Activated gamma-delta T cell treated with anti-CD3 and anti-CD28 coated beads, Interleukin-2, amount 50 U/mL, for 16 hours (primary cell): ENCODE measurements around the gene WDR86.
A peak's percentile ranks its signal among the peaks of the same experiment; 100 is the strongest.

Source experiments
- DNase-seq: peaks from one replicate; pipeline ENCODE4 v3.0.0-alpha.2; 2020; ENCODE audit warnings: low read depth

Gene WDR86

DNA sequence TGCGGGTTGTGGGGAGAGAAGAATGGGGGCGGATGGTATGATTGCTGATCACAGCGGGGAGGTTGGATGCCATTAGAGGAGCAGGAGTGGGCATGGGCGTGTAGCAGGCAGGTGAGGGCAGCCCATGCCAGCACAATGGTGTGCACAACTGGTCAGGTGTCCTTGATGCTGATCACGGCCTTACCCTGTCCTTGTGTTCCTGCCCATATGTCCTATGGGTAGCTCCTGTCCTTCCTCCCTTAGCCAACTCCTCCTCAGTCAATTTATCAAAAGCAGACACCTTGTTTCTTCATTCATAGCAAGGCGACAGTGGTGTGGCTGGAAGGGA, 30.7 kb downstream of the WDR86 start:
- DNase-seq = no peak

DNA sequence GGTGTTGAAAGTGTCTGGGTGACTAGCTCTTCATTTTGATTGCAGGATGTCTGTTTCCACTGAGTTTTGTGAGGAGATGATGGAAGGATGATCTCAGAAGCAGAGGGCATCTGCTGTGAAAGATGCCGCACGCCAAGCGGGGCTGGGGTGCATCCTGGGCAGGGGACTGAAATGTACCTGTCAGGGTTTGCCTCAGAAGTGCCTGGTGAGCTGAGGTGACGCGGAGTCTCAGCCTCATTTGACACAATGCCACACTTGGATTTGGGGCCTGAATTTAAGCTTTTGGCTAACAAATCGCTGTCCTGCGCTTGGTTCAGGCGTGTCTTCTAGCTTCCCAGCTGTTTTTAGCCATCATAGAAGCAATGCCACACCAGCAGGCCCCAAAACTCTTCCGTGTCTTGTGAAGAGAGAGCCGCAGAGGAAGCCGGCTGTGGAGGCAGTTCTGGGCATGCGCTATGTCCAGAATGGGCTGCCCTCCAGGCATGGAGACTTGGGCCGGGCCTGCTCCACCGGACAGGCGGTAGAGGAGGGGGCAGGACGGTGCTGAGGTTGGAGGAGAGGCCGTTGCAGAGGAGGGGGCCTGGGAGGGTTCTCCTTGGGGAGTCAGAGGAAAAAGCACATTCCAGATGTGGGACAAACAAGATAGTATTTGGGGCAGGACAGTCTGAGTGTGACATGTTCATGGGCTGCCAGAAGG, 31.2 kb downstream of the WDR86 start:
- DNase-seq = no peak

- no peak for DNase-seq
Observed at GRCh38 chr7:151378011-151378410, 31.8 kb downstream of the WDR86 start.

DNA sequence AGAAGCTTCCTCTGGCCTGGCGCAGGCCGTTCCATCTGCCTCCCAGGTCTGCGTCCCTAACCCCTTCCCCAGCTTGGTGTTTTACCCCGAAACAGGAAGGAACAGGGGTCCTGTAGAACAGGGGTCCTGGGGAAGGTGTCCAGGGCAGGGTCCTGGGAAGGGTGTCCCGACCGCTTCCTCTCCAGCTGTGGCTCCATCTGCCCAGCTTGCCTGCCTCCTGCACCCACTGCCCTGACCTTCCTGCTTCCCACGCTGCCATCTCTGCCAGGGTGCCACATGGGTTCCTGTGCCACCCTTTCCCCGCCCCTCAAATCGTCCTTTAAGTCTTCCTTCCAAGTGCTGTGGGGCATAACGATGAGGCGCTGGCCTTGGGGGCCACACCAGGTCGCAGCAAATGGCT, 32.4 kb downstream of the WDR86 start:
- DNase-seq = no peak

GRCh38 chr7:151376218-151376902, 33.5 kb downstream of the WDR86 start:
- DNase-seq = no peak

DNA sequence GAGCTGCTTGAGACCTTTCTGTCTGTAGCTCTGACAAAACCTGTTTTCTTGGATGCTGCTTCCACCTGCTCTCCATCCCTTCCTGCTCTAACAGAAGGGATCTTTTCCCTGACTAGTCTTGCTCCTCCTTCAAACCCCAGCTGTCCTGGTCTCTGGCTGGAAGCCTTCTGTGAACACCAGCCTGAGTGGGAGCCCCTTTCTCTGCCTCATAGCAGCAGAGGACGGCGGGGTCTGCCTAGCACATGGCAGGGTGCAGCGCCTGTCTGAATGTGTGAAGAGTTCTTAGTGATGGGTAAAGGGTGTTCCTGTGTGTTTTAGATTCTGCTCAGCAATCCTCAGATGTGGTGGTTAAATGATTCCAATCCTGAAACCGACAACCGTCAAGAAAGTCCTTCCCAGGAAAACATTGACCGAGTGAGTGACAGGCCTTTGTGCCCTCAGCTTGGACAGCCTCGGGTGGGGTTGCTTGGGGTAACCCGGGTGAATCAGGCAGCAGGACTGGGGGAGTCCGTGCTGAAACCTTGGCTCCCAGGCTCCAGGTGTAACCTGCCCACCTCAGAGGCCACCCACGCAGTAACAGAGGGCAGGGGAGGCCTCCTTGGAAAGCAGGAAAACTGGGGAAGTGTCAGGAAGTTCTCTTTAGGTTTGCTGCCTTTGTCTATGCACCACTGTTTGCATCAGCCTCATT, 34.2 kb downstream of the WDR86 start:
- DNase-seq = no peak

DNA sequence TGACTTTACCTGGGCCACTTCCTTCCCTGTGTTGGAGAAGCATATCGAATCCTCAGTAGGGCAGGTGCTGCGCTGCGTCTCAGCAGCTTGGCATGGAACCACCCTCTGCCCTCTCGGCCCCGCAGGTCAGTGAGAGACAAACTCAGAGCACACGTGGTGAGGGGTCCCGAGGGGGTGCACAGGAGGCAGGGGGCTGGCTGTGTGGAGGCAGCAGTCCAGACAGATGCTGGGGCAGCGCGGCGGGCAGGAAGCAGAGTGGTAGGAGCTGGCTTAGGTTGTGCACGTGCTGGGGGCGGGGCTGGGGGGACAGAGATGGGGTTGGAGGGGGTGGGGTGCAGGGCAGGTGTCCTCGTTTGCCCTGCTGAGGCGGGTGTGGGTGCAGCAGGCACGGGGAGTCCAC, 35.1 kb downstream of the WDR86 start:
- no peak for DNase-seq

- DNase-seq = no peak
Observed at GRCh38 chr7:151374139-151374538, 35.7 kb downstream of the WDR86 start.

DNA sequence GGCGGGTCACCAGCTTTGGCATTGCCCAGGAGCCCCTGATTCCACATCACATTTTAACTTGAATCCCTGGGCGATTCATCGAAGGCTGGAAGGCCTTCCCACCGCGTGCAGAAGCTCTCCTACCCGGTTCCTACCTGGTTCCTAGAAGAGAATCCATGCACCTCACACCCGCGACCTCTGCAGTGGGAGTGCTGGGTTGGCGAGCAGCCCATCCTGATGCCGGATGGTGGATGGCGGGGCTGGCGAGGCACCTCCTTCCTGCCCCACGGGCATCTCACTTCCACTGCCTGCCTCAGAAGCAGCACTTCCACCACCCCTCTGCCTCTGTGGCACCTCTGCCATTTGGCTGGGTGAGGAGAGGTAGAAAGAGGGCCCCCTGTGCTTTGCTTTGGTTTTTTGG, 36.2 kb downstream of the WDR86 start:
- DNase-seq = no peak

DNA sequence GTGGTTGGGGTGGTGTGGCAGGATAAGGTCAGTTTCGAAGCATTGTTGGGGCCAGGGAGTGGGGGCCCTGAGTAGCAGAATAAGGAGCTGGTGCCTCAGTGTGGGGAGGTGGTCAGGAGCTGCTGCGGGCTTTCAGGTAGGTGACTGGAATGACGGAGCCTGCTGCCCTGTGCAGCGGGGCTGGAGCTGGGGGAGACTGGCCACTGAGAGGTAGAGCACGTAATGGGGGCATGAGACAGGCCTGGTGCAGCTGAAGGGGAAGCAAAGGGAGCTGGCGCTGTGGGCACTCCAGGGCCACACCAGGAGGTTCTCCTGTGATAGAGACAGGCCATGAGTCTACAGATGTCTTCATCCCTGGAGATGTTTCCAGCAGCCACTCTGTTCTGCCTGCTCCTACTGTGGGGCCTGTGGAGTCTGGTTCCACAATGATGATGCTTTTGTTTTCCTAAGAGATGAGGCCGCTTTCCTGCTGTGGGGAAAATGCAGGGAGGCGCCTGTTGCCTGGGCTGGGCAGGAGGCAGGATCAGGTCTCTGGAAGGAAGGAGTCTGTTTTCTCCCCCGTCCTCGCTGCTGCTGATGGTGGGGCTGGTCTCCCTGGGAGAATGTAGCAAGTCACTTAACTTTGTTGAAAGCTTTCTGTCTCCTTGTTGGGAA, 37.1 kb downstream of the WDR86 start:
- DNase-seq = no peak

GRCh38 chr7:151371266-151371665, 38.6 kb downstream of the WDR86 start:
- DNase-seq = no peak

GRCh38 chr7:151368136-151368571, 41.7 kb downstream of the WDR86 start:
- DNase-seq = peak; percentile 71

DNA sequence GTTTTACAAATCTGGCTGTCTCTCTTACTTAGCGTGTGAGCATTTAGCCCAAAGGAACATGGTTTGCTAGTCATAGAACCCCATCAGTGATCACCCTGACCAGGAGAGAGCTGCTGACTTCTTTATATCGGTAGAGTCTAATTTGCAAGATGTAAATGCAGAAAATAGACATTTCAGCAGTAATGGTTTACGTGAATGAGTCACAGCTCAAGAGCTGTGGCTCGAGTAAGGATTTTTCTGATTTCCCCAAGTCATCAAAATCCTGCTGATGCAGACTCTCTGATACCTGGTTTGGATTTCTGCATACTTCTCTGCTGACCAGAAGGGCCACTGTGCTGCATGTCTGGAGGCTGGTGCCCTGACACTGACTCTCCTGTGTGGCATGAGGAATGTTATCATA, 42.6 kb downstream of the WDR86 start:
- DNase-seq = no peak

GRCh38 chr7:151366880-151367222, 43.0 kb downstream of the WDR86 start:
- no peak for DNase-seq

- DNase-seq = no peak
Observed at GRCh38 chr7:151366166-151366879, 43.5 kb downstream of the WDR86 start.

DNA sequence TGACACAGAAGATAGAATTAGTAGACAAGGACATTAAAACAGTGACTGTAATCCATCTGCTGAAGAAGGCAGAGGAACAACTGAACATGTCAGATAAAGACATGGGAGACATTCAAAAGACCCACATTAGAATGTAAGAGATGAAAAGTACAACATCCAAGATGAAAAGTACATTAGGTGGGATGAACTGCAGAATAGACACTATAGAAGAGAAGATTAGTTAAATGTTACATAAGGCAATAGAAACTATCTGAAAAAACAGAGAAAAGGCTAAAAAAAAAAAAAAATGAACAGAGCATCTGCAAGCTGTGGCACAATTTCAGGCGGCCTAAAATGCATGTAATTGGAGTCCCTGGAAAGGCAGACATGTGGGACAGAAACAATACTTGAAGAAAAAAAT, 46.7 kb downstream of the WDR86 start:
- DNase-seq = no peak

DNA sequence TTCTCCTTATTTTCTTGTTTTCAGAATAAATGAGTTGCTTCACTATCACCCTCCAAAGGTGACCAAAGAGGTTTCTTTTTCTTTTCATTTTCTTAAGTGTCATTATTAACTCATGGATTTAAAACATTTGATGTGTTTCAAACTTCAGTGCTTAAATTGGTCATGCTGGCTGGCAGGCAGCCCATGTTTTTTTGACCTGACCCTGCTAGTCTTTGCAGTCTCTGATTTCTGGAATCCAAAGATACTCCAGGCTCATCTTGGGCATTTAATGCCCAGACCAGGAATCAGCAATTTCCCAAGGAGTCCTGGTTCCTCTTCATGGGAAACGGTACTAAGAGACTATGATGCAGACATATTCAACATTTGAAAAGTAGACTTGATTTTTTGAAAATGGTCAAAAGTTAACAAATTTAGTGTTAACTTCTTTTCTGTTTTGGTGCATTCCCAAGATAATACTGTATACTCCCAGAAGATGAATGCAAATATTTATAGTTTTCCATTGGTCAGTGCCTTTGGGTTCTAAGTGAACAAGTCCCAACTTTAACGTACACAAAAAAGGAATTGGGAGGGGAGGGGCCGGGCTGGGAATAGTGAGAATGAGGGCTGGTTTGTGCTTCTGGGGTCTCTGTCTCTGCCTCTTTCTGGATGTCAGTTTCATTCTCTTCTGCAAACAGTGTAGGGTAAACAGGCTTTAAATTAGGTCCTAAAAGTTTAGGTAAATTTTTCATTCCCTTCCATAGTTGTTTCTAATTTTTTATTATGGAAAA, 48.5 kb downstream of the WDR86 start:
- no peak for DNase-seq

GRCh38 chr7:151352512-151352911, 57.3 kb downstream of the WDR86 start:
- DNase-seq = no peak

DNA sequence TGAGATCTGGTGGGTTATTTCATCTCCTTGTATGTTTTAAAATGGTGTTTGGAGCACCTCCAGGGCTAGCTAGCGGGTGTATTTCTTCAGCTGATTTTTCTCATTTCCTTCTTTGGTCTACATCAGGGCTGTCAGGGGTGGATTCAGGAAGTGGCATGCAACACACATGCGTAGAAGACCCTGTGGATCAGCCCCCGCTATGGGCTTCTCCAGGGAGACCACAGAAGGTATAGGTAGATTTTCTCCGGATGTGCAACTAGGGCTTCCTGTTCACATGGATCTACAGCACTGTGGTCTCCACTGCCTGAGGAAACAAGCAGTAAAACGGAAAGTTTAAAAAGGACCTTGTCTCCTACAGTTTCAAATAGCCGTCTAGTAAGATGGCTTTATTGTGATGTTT, 57.9 kb downstream of the WDR86 start:
- peak; percentile 29 for DNase-seq

DNA sequence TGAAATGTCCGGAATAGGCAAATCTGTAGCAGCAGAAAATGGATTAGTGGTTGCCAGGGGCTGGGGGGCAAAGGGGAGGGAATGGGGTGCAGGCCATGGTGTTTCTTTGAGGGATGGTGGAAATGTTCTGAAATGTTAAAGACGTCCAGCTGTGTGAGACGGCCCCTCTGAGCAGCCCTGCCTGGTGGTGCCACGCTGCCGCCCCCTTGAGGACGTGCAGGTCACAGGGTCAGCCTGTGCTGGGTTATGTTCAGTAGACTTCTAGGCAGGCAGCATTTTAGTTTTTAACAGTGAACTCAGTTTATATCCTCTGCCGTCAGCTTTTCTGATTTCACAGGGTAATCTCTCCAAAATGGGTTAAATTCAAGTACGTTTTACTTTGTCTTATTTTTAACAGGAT, 58.8 kb downstream of the WDR86 start:
- DNase-seq = peak; percentile 17

- no peak for DNase-seq
Observed at GRCh38 chr7:151349507-151349853, 60.4 kb downstream of the WDR86 start.

- DNase-seq = no peak
Observed at GRCh38 chr7:151348970-151349369, 60.9 kb downstream of the WDR86 start.
